PC-3 (cell line): ENCODE results near the gene RETREG3. TPM values are rescaled to one million over a fixed set of nuclear protein-coding genes. Genes with fewer than 3 reads are reported as not detected.

Source experiments
- ATAC-seq: fragments of 200-7000 bp; cut with Tn5 transposase; 2 replicates; pipeline ENCODE4 v1.9.1; 2020; ENCODE audit warnings: mild to moderate bottlenecking, moderate library complexity
- BruUV-seq: library from RNA; stranded (reverse); fragments of 400-500 nt; replicated peaks from 2 replicates; lab custom pipeline; 2021; lab: Mats Ljungman, UMichigan
- CTCF ChIA-PET: fragments of 300-600 bp; sonication (Branson Sonifier 250); formaldehyde crosslinking; loops from one replicate; lab custom pipeline; 2022; ENCODE audit warnings: antibody characterized with exemption; lab: Charles Lee
- POLR2A ChIA-PET: fragments of 300-600 bp; sonication (Branson Sonifier 250); formaldehyde crosslinking; loops from one replicate; lab custom pipeline; 2022; ENCODE audit warnings: antibody characterized with exemption; ENCODE audit not compliant: unreplicated experiment; lab: Charles Lee
- DNase-seq: peaks from one replicate; pipeline ENCODE4 v3.0.0-alpha.2; 2015
- H2AFZ ChIP-seq: fragments of 300-600 bp; sonication (generic); 2 replicates; pipeline ENCODE4 v1.6.0; 2016; ENCODE audit warnings: antibody characterized with exemption, low read length
- H3F3A ChIP-seq: fragments of 300-600 bp; sonication (generic); one replicate; pipeline ENCODE4 v1.6.0; 2017; ENCODE audit warnings: antibody characterized with exemption, low read length, control low read depth, mild to moderate bottlenecking; ENCODE audit not compliant: unreplicated experiment
- H3K27ac ChIP-seq: fragments of 300-600 bp; sonication (generic); 2 replicates; pipeline ENCODE4 v1.5.1; 2016; ENCODE audit warnings: mild to moderate bottlenecking, low read length
- H3K27me3 ChIP-seq: fragments of 300-600 bp; sonication (generic); 2 replicates; pipeline ENCODE4 v1.6.1; 2016; ENCODE audit warnings: low read length, mixed read lengths
- H3K36me3 ChIP-seq: fragments of 300-600 bp; sonication (generic); 2 replicates; pipeline ENCODE4 v1.6.1; 2016; ENCODE audit warnings: low read depth, mixed run types, low read length, mixed read lengths
- H3K4me1 ChIP-seq: fragments of 300-600 bp; sonication (generic); 2 replicates; pipeline ENCODE4 v1.5.1; 2016; ENCODE audit warnings: low read length; ENCODE audit not compliant: insufficient read depth
- H3K4me2 ChIP-seq: fragments of 300-600 bp; sonication (generic); 2 replicates; pipeline ENCODE4 v1.6.0; 2016; ENCODE audit warnings: low read length
- H3K4me3 ChIP-seq: fragments of 300-600 bp; sonication (generic); 2 replicates; pipeline ENCODE4 v1.5.1; 2016; ENCODE audit warnings: mild to moderate bottlenecking, low read length, mixed read lengths
- H3K79me2 ChIP-seq: fragments of 300-600 bp; sonication (generic); 2 replicates; pipeline ENCODE4 v1.6.1; 2017; ENCODE audit warnings: low read length, mixed read lengths
- H3K9ac ChIP-seq: fragments of 300-600 bp; sonication (generic); 2 replicates; pipeline ENCODE4 v1.6.0; 2016; ENCODE audit warnings: mild to moderate bottlenecking, low read length
- H3K9me2 ChIP-seq: fragments of 300-600 bp; sonication (generic); replicated peaks from 2 replicates; pipeline ENCODE4 v1.6.1; 2016; ENCODE audit warnings: mixed run types, low read length, mixed read lengths
- H3K9me3 ChIP-seq: fragments of 300-600 bp; sonication (generic); 2 replicates; pipeline ENCODE4 v1.6.1; 2016; ENCODE audit warnings: low read length, mixed read lengths
- H4K20me1 ChIP-seq: fragments of 300-600 bp; sonication (generic); 2 replicates; pipeline ENCODE4 v1.6.1; 2016; ENCODE audit warnings: low read length, mixed read lengths
- EZH2 ChIP-seq: fragments of 300-600 bp; sonication (generic); IDR thresholded peaks from one replicate; pipeline ENCODE4 v1.6.1; 2017; ENCODE audit warnings: antibody characterized with exemption, mild to moderate bottlenecking, low read length; ENCODE audit not compliant: unreplicated experiment
- EZH2phosphoT487 ChIP-seq: fragments of 300-600 bp; sonication (generic); IDR thresholded peaks from 2 replicates; pipeline ENCODE4 v1.6.1; 2018; ENCODE audit warnings: mild to moderate bottlenecking, antibody characterized with exemption, low read length, borderline replicate concordance
- intact Hi-C: fragments of 100-400 bp; cut with micrococcal nuclease; formaldehyde crosslinking; loops from 2 replicates; pipeline ENCODE4 v1.9.0; 2023
- total RNA-seq: library from RNA; depleted of rRNA; stranded (reverse); fragments of >200 nt; gene quantifications from 2 replicates; pipeline ENCODE4 v1.2.3, GENCODE V29; 2014
- TF ChIP-seq, protein P1 (sequence below): fragments of 300-600 bp; sonication (generic); conservative IDR thresholded peaks from 2 replicates; pipeline ENCODE4 v1.5.1; 2017; ENCODE audit warnings: antibody characterized with exemption, low read depth, mild to moderate bottlenecking, low read length

RETREG3 gene
- total RNA-seq, 1 experiment from 2014 or later = 19.3 TPM

DNA sequence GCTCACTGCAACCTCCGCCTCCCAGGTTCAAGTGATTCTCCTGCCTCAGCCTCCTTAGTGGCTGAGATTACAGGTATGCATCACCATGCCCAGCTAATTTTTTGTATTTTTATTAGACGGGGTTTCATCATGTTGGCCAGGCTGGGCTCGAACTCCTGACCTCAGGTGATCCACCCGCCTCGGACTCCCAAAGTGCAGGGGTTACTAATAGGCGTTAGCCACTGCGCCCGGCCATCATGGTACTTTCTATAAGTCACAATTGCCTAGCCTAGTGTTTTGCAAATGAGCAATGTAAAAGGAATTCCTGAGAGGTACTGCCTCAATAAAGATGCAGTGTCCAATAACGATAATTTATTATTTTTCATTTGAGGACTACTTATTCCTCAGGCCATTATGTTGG is 17.8 kb downstream of the RETREG3 start:
- H2AFZ ChIP-seq = no peak overlapping the region
- H3K36me3 ChIP-seq = peaks cover 3% of the 10 kb centered on the region; the same call in 1 of the 2 replicates
- no peaks in the 10 kb centered on the region for H3K4me1 ChIP-seq
- intact Hi-C loops = no loop called here
- no peak overlapping the region for H3K27ac ChIP-seq
- POLR2A ChIA-PET = no interaction called here
- H3K9me2 ChIP-seq = no peaks in the 10 kb centered on the region
- H3K4me3 ChIP-seq = no peak overlapping the region
- no peak for TF ChIP-seq EZH2
- TF ChIP-seq EZH2phosphoT487 = no peak
- TF ChIP-seq, protein P1, sequence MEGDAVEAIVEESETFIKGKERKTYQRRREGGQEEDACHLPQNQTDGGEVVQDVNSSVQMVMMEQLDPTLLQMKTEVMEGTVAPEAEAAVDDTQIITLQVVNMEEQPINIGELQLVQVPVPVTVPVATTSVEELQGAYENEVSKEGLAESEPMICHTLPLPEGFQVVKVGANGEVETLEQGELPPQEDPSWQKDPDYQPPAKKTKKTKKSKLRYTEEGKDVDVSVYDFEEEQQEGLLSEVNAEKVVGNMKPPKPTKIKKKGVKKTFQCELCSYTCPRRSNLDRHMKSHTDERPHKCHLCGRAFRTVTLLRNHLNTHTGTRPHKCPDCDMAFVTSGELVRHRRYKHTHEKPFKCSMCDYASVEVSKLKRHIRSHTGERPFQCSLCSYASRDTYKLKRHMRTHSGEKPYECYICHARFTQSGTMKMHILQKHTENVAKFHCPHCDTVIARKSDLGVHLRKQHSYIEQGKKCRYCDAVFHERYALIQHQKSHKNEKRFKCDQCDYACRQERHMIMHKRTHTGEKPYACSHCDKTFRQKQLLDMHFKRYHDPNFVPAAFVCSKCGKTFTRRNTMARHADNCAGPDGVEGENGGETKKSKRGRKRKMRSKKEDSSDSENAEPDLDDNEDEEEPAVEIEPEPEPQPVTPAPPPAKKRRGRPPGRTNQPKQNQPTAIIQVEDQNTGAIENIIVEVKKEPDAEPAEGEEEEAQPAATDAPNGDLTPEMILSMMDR = no peak
- no peak for ATAC-seq
- H3K9me3 ChIP-seq = no peaks in the 10 kb centered on the region
- no peaks in the 10 kb centered on the region for H3K27me3 ChIP-seq
- no TSS peak for BruUV-seq
- H3F3A ChIP-seq = no peaks in the 10 kb centered on the region
- no peak overlapping the region for H3K4me2 ChIP-seq
- H3K79me2 ChIP-seq = no peaks in the 10 kb centered on the region
- no peaks in the 10 kb centered on the region for H4K20me1 ChIP-seq
- no peak for DNase-seq
- CTCF ChIA-PET = interaction anchor here (0.7 kb wide), 1 partner anchor 144 kb away, joined by 3 read pairs; no protein-coding TSS in a partner anchor
- H3K9ac ChIP-seq = no peak overlapping the region

DNA sequence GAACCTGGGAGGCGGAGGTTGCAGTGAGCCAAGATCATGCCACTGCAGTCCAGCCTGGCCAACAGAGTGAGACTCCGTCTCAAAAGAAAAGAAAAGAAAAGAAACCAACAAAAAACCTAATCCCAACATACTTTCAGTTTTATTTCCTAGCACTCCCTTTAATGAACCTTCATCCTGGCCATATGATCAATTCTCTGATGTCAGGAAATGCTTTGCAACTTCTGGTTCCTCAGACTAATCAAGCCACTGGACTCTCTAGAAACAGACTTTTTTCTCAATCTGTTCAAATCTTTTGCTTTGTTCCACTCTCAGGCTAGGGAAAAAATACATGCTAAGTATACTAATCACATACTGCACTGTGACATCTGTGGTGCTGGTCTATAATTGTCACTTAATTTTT is 18.3 kb downstream of the RETREG3 start:
- ATAC-seq = no peak
- Histone ChIP-seq H3K9me2 (no peaks in the 10 kb centered on the region), H3K27me3 (no peaks in the 10 kb centered on the region), H3F3A (no peaks in the 10 kb centered on the region), H2AFZ (no peak overlapping the region), H3K9me3 (no peaks in the 10 kb centered on the region), H3K79me2 (no peaks in the 10 kb centered on the region), H3K4me1 (no peaks in the 10 kb centered on the region), H4K20me1 (no peaks in the 10 kb centered on the region), H3K9ac (no peak overlapping the region), H3K4me2 (no peak overlapping the region), H3K36me3 (peaks cover 3% of the 10 kb centered on the region; the same call in 1 of the 2 replicates), H3K27ac (no peak overlapping the region), H3K4me3 (no peak overlapping the region)
- DNase-seq = no peak
- BruUV-seq = no TSS peak
- ChIA-PET CTCF (interaction anchor here (0.7 kb wide), 1 partner anchor 145 kb away, joined by 3 read pairs; no protein-coding TSS in a partner anchor), POLR2A (no interaction called here)
- TF ChIP-seq, protein P1 = no peak
- TF ChIP-seq EZH2 = no peak
- TF ChIP-seq EZH2phosphoT487 = no peak
- intact Hi-C loops = no loop called here

DNA sequence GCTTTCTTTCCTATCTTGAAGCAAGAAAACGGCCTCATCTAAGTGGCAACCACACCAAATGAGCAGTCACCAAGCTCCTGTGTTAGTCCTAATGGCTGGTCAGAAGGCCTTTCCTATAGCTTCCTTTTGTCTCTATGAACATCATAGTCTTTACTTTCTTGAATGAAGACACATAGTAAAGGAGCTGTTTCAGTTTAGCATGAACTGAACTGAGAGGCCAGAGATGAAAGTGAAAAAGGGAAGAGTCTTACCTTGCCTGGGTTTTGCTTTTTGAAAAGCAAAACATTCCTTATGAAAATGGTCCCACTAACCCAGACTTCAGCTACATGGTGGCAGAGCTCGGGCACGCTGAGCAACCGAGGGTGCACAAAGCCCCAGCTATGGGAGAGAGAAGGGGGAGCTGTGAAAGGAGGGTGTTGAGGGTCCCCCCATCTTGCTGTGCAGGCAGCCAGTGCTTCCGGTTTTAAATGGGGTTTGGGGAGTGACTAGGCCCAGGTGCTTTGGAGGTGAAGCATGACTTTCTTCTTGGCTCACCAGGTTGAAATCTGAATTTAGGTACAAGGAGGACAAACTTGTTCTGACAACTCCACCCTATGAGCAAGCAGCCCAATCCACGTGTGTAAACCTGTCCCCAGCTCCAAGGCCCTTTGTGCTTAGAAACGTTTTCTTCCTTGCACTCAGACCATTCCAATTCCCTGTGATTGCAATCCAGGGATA is 22.5 kb downstream of the RETREG3 start:
- Histone ChIP-seq H3K27me3 (no peaks in the 10 kb centered on the region), H3K9ac (no peak overlapping the region), H3K4me1 (no peaks in the 10 kb centered on the region), H3K27ac (no peak overlapping the region), H3K36me3 (peaks cover 3% of the 10 kb centered on the region), H3K9me3 (no peaks in the 10 kb centered on the region), H2AFZ (no peak overlapping the region), H4K20me1 (no peaks in the 10 kb centered on the region), H3K4me2 (no peak overlapping the region), H3K79me2 (no peaks in the 10 kb centered on the region), H3F3A (no peaks in the 10 kb centered on the region), H3K9me2 (no peaks in the 10 kb centered on the region), H3K4me3 (no peak overlapping the region)
- DNase-seq = no peak
- intact Hi-C loops = no loop called here
- no peak for ATAC-seq
- no peak for TF ChIP-seq EZH2
- TF ChIP-seq, protein P1 = no peak
- TF ChIP-seq EZH2phosphoT487 = no peak
- ChIA-PET POLR2A (no interaction called here), CTCF (no interaction called here)
- no TSS peak for BruUV-seq
